NCI-H1694 treated with DMSO at 0.1 percent for 48 hours (cell line): ENCODE data around the gene TSPAN7.

Experiments
- DNase-seq: peaks from one replicate; lab custom pipeline; 2025; lab: John Stamatoyannopoulos, UW

TSPAN7 gene

GRCh38 chrX:38682095-38682494, 120.8 kb downstream of the TSPAN7 start:
- DNase-seq = no peak

GRCh38 chrX:38692961-38693360, 131.6 kb downstream of the TSPAN7 start:
- no peak for DNase-seq

- no peak for DNase-seq
Measured at GRCh38 chrX:38694394-38694793, 133.1 kb downstream of the TSPAN7 start.

GRCh38 chrX:38697461-38697860, 136.1 kb downstream of the TSPAN7 start:
- DNase-seq = no peak

GRCh38 chrX:38699121-38699520, 137.8 kb downstream of the TSPAN7 start:
- no peak for DNase-seq

- DNase-seq = no peak
Measured at GRCh38 chrX:38699696-38700095, 138.4 kb downstream of the TSPAN7 start.

- no peak for DNase-seq
Measured at GRCh38 chrX:38701073-38701472, 139.7 kb downstream of the TSPAN7 start.

- no peak for DNase-seq
Measured at GRCh38 chrX:38704146-38704882, 143.0 kb downstream of the TSPAN7 start.

GRCh38 chrX:38717871-38718270, 156.5 kb downstream of the TSPAN7 start:
- peak; percentile 20 for DNase-seq

- DNase-seq = no peak
Measured at GRCh38 chrX:38718311-38718710, 157.0 kb downstream of the TSPAN7 start.

GRCh38 chrX:38726612-38727011, 165.3 kb downstream of the TSPAN7 start:
- DNase-seq = no peak

- DNase-seq = no peak
Measured at GRCh38 chrX:38727668-38728067, 166.3 kb downstream of the TSPAN7 start.

- DNase-seq = no peak
Measured at GRCh38 chrX:38732866-38733265, 171.5 kb downstream of the TSPAN7 start.
